Measurements from ENCODE around the gene RGS19.
"Not testable (repeated sequence)": the region's sequence is repeated elsewhere in the genome, so short reads cannot be mapped to it uniquely, and the experiment has no call there.

The RGS19 gene

DNA sequence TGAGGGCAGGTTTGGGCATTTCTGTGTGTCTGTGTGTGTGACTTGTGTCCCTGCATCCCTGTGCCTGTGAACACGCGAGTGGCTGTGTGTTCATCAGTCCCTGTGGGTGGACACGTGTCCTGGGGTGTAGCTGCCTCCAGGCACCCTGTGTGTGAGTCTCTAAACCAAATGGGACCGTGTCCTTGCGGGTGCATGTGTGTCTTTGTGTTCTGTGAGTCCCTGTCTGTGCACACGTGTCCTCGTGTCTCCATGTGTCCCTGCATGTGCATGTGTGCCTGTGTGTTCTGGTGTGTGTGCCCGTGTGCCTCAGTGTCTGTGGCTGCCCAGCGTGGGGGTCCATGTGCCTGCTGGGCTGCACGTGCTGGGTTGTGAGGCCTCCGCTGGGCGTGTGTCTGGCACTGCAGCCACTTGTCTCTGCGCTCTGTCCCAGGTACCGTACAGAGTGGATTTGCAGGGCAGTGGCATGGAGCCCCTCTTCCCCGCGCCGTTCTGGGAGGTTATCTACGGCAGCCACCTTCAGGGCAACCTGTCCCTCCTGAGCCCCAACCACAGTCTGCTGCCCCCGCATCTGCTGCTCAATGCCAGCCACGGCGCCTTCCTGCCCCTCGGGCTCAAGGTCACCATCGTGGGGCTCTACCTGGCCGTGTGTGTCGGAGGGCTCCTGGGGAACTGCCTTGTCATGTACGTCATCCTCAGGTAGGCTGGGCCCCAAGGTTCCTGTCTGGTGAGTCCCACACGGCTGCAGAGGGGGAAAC is 13.1 kb upstream of the RGS19 start:
- DNase-seq, result no peak

DNA sequence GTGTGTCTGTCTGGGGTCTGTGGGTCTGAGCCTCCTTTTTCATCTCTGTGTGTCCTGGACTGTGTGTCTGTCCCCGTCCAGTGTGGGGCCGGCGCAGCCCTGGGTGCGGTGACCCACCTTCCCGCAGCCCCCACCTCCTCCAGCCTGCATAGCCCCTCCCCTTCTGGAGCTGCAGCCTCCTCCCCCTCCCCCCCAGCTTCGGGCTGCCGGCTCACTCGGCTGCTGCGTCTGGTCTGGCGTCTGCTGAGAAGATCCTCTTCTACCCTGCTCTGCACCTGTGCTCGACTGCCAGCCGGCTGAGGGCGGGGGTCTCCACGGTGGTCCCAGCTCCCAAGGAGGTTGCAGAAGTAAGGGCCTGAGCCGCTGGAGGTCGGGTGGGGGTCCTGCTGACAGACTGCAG is 12.5 kb upstream of the RGS19 start:
- no peak for DNase-seq

DNA sequence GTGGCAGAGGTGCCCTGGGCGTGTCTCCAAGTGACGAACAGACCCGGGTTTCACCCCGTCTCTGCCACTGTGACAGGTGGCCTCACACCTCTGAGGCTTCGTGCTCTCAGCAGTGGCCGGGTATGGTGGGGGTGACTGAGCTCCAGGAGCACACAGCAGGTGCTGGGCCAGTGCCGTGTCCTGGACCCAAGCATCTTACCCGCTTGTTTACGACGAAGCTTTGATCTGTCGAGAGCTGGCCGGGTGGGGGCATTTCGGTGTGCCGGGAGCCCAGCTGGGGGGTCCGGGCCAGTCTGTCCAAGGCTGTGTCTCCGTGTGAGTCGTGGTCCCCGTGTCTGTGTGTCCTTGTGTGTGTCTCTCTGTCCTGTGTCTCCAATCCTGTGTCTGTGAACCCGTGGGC is 12.0 kb upstream of the RGS19 start:
- DNase-seq, result no peak

DNA sequence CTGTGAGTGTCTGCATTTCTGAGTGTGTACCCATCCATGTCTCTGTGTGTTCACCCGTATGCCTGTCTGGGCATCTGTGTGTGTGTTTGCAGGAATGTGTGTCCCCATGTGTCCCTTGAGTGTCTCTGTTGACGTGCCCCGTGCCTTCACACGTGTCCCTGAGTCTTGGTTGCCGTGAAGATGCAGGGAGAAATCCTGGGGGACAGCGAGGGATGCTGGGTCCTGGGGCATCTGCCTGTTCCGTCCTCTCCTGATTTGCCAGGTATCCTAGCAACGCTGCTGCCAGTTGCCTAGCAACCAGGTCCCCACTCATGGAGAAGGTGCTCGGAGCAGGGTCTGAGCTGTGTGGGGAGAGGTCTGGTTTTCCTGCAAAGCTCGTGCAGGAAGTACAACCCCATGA is 10.8 kb upstream of the RGS19 start:
- no peak for DNase-seq

DNA sequence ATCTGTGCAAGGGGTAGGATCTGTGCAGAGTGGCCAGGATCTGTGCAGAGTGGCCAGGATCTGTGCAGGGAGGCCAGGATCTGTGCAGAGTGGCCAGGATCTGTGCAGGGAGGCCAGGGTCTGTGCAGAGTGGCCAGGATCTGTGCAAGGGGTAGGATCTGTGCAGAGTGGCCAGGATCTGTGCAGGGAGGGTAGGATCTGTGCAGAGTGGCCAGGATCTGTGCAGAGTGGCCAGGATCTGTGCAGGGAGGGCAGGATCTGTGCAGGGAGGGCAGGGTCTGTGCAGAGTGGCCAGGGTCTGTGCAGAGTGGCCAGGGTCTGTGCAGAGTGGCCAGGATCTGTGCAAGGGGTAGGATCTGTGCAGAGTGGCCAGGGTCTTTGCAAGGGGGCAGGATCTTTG is 9.3 kb upstream of the RGS19 start:
- DNase-seq, result not testable (repeated sequence)

DNA sequence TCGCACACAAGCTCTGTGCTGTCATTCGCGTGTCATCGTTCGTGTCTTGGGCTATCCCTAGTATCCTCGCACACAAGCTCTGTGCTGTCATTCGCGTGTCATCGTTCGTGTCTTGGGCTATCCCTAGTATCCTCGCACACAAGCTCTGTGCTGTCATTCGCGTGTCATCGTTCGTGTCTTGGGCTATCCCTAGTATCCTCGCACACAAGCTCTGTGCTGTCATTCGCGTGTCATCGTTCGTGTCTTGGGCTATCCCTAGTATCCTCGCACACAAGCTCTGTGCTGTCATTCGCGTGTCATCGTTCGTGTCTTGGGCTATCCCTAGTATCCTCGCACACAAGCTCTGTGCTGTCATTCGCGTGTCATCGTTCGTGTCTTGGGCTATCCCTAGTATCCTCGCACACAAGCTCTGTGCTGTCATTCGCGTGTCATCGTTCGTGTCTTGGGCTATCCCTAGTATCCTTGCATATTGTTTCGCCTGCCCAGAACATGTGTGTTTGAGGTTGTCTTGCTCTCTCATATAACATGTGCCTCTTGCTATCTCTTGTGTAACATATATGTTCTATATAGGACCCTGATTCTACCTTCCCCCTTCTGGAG is 8.0 kb upstream of the RGS19 start:
- DNase-seq, result not testable (repeated sequence)

DNA sequence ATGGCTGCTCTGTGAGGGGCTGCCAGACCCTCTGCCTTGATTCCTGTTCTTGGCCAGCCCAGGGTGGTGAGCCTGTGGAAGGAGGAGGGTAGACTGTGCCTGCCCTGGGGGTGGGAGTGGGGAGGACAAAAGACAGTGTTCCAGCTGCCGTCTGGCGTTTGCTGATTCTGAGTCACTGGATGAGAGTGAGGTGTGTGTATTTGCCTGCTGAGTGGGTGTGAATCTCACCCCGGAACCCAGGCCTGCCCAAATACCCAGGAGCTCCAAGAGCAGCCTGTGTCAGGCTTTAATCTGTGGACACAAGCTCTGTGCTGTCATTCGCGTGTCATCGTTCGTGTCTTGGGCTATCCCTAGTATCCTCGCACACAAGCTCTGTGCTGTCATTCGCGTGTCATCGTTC is 7.5 kb upstream of the RGS19 start:
- DNase-seq, result no peak

DNA sequence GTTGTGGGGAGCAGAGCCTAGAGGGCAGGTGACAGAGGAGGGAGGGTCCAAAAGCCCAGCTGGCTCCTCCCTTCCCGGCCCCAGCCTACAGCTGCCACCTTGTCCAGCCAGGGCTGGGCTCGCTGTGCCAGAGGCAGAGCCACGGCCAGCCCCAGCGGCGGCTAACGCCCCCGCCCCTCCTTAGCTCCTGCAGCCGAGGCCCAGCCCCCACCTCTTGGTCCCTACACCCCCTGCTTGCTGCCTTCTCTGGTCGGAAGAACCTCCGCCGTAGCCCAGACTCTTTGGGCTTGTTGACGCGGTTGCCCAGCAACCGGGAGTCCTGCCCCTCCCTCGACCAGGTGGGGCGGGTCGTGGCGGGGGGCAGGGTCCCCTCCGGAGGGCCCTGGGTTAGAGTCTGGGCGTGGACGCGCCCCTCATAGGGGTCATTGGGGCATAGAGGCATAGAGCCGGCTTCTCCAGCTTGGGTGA is 5.4 kb upstream of the RGS19 start:
- no peak for DNase-seq

DNA sequence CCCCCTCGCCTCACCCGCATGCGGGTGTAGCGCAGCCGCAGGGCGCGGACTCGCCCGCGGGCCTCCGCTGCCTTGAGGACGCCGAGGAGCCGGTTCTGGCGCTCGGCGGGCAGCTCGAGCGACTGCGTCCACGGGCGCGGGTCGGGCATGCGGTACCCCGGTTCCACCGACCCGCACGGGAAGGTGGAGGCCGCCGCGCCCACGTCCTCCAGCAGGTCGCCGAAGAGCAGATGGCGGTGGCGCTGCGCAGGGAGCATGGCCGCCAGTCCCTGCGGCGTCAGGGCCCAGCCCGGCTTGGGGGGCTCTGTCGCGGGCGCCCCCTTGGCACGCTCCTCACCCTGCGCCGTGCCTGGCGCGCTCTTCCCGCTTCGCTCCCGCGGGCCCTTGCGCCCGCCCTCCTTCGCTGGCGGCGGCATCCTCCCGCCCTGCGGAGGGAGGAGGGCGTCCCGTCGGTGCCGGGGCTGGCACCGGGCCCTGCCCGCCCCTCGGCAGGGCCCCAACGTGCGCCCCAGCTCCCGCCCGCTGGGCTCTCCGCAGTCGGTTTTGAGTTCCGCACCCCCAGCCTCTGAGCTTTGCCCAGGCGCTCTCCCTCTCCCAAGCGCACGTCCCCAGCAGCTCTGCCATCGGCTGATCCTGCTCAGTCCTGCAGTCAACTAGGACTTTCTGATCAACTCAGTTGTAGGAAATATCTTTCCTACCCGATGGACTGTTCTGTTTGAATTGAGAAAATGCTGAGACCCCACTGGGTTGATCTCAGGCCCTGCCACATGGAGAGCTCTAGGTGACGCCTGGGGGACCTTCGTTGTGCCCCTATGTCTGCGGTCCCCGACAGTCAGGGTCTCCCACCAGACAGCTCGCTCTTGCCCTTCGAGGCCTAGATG is 4.7 kb upstream of the RGS19 start, which contains the start of gene LKAAEAR1:
Gene LKAAEAR1 (minus strand): TSS at position 595 of the 881 bp plus-strand sequence. CDS start 179 bp downstream, at position 416.
- DNase-seq, result no peak

DNA sequence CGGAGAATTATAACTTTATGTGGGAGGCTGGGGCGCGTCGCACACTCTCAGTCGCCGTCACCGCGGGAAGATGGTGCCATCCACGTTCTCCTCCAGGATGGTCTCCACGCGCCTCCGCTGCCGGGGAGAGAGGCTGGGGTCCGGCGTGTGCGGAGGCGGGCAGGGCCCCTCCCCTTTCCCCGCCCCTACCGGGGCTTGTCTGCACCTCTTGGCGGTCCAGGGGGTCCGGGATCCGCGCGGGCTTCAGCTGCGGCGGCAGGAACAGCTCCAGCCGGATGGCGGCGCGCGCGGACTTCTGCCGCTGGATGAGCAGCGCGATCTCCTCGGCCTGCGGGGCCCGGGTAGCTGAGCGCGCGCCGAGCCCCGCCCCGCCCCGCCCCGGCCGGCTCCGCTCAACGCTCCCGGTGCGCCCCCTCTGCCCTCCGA is 4.1 kb upstream of the RGS19 start:
- peak; percentile 46 for DNase-seq

DNA sequence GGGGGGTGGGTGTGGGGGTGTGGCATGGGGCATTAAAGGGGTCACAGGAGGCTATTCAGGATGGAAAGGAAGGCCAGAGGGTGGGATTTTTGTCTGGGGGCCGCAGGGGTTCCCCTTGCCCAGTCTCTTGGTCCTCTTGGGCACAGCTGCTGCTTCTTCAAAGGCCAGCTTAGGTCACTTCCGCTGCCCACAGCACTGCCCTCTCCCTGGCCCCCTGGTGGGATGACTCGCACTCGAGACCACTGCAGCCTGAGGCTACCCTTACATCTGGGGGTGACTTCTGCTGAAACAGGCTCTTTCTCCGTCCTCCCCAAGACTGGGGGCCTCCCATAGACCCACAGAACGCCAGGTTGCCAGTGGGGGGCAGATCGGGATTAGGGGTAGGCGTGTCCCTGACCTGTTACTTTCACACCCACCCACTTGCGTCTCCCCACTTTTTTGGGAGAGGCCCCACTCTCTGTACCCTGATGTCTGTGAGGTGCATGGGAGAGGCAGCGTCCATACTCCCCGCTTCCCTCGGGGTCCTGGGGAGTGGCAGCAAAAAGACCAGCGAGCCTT is 3.6 kb upstream of the RGS19 start:
- no peak for DNase-seq

DNA sequence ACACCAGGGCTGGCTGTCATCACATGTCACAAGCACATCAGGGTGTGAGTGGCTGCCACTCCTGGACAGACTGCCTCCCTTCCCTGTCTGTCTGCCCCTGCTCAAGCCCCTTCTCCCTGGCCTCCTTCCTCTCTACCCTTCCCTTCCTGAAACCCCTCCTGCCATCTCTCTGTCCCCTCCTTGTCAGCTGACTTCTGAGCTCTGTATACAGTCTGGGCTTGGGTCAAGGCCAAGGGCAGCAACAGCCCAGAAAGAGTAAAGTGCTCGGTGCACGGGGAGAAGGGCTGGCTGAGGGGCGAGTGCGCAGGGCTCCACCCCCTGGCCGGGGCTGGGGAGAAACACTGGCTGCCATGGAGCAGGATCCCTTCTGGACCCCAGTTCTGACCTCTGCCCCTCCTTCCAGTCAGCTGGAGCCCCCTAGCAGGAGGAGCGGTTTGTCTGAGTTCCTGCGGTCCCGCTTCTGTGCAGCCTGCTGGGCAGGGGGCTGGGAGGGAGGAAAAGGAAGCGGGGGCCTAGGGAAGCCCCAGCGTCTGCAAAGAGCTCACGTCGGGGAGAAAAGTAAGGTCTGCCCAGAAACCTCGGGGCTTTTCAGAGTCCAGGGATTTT is 2.9 kb upstream of the RGS19 start:
- DNase-seq, result peak; percentile 53

DNA sequence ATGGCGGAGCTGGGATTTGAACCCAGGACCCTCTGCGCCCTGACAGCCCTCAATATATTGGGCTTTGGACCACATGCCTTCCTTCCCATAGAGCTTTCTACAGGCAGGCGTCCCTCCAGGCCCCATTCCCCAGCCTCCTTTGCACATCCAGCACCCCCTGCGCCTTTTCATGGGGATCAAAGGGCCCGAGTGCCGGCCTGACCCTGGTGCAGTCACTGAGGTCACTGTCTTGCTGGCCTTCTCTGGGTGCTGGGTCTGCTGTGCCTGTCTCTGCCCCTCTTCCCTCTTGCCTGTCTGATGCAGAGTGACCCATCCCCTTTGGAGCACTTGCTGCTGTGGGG is 2.3 kb upstream of the RGS19 start:
- DNase-seq, result no peak

DNA sequence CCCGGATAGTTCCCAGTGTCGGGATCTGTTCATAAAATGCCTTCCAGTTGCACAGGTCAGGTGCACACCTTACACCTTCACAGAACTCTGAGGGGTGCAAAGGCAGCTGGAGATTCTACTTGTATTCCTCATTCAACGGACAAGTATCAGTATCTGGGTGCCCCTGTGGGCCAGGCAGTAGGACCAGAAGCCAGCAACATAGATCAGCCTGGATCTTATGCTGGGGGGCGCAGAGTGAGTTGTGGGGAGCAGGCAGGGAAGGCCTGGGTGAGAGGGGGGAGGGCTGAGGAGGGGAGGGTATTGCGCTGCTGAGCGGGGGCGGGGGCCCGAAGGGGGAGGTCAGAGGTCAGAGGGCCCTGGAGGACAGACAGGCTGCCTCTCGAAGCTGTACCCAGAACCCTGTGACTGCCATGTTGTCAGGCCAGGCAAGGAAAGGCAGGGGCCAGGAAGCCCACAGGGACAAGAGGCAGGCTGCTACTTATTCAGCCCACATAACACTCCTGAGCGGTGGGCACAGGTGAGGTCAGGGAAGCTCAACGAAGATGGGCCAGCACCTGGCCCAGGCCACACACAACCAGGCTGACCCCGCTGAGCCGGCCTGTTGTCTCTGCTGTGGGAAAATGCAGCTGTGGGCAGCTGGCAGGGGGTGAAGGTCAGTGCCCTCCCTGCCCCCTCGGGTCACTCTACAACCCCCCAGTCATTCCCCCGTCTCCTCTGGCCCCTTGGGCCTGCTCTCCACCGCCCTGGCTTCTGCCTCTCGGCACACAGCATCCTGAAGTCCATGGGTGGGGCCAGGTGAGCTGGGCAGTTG is 1.7 kb upstream of the RGS19 start:
- DNase-seq, result no peak

DNA sequence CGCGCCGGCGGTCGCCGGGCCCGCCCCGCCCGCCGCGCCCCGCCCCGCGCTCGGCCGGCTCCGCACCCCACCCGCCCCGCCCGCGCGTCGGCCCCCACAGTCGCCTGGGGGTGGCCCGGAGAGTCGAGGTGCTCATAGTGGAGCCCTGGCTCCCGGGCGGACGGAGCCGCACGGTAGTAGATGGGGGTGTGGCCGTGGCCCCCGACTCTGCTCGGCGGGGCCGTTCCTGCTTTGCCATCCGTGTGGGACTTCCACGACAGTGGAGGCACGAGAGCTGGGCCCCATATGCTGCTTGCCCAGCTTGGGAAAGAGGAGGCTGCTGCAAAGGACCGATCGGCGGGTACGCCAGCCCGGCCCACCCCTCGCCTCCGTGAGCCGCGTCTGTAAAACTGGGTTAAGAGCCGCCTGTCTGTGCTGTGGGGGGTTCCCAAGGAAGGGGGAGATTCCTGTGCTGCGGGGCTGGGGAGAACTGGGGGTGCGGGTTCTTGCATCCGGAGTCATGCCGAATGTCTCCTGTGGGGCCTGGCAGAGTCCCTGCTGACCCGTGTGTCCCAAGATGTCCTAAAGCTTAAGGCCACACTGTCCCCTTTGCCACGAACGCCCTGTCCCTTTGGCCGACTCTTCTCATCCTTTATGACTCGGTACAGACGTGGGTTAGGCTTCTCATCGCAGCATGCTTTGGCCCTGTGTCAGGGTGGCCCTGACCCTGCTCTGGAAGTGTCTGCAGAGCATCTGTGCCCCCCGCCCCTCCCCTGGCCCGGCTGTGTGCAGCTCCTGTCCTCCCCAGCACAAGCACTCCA is 895 bp upstream of the RGS19 start, which contains the start of gene OPRL1:
Gene OPRL1 (plus strand): TSS at position 70 of the 800 bp plus-strand sequence. CDS start 12,639 bp downstream, outside the sequence.
- DNase-seq, result peak; percentile 52

DNA sequence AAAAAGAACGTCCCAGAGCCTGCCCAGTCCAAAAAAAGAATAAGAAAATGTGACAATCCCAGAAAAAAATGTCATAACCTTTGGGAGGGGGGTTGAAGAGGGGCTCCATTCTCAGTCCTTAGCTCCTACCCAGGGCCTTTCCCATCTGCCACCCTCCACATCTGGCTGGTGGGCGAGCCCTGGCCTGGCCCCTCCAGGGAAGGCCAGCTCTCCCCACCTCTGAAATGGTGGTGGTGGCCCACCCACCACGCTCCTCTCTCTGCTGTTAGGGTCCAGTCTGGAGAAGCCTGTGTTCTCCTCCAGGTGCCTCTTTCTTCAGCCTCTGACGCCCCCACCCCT is 415 bp downstream of the RGS19 start:
- no peak for DNase-seq

DNA sequence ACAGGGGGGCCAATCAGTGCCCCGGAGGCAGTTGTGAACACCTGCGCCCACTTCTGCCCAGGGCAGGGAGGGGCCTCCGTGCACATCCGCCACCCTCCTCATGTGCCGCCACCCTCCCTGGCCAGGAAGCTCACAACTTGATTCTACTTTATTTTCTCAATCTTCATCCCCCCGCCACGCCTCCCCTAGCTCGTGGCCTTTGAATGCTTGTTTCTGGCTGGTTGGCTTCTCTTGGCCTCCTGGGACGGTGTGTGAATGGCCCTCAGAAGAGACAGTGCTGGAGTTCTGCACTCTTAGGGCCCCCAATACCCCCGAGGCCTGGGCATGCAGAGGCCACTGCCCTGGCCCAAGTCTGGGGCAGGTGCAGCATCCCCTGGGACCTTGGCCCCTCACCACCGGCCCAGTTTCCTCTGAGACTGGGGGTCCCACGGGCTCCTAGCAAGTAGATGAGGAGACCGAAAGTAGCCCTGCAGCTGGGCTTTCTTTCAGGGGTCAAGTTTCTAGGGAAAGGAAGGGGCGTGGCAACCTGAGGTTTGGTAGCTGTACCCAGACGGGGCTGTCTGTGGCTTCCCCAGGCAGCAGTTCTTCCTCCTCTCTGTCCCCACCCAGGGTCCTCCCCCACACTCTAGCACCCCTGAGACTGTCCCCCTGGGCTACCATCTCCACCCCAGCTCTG is 1.3 kb downstream of the RGS19 start:
- peak; percentile 79 for DNase-seq

DNA sequence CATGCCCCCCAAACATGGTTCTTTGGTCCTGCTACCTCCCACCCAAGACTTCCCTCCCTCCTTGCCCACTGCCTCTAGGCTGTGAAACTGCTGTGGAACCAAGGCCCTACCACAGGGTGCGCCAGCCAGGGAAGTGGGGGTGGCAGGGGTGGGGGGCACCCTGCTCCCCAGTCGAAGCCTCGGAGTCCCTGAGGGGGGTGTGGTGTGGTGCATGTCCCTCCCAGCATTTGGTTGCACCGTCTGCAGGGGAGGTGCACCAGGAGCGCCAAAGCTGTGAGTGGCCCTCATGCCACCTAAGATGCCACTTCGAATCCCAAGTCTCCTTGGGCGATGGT is 1.8 kb downstream of the RGS19 start:
- DNase-seq, result no peak

DNA sequence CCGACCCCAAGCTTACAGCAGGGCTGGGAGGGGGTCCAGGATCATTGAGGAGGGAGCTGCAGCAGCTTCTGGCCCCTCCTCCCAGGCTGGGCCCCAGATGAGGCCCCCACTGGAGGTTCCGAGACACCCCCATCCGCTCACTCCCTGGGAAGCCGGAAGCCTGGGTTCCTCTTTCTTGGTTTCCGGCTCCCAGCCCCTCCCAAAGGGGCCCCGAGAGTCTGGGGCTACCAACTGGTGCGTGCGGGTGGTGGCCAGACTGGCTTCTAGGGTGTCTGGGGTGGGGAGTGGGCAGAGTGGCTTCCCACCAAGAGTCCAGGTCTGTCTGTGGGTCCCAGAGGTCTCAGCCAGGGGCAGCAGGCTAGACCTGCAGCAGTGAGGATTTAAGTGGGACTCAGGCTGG is 2.2 kb downstream of the RGS19 start:
- peak; percentile 76 for DNase-seq
